GM21786 (cell line): ENCODE data around the gene PCNX2.

Experiments
- ATAC-seq: cut with Tn5 transposase; IDR thresholded peaks from one replicate; pipeline ENCODE4 v1.9.1; 2021; ENCODE audit not compliant: unreplicated experiment

The PCNX2 gene

GRCh38 chr1:232970508-232970907 lies 325.0 kb downstream of the PCNX2 start:
- ATAC-seq = no peak

- ATAC-seq = no peak
Measured at GRCh38 chr1:232969799-232970198, 325.7 kb downstream of the PCNX2 start.

GRCh38 chr1:232968965-232969364 lies 326.6 kb downstream of the PCNX2 start:
- ATAC-seq = peak; percentile 50

GRCh38 chr1:232968391-232968790 lies 327.1 kb downstream of the PCNX2 start:
- ATAC-seq = no peak

- ATAC-seq = no peak
Measured at GRCh38 chr1:232966663-232967062, 328.9 kb downstream of the PCNX2 start.

GRCh38 chr1:232965912-232966217 lies 329.7 kb downstream of the PCNX2 start:
- no peak for ATAC-seq

- ATAC-seq = peak; percentile 46
Measured at GRCh38 chr1:232965124-232965911, 330.2 kb downstream of the PCNX2 start.

GRCh38 chr1:232964601-232965000 lies 330.9 kb downstream of the PCNX2 start:
- no peak for ATAC-seq

GRCh38 chr1:232962761-232963745 lies 332.5 kb downstream of the PCNX2 start:
- ATAC-seq = no peak

- no peak for ATAC-seq
Measured at GRCh38 chr1:232958067-232958466, 337.5 kb downstream of the PCNX2 start.

GRCh38 chr1:232956081-232956480 lies 339.4 kb downstream of the PCNX2 start:
- ATAC-seq = no peak

- ATAC-seq = no peak
Measured at GRCh38 chr1:232954594-232955365, 340.7 kb downstream of the PCNX2 start.

GRCh38 chr1:232952514-232953499 lies 342.7 kb downstream of the PCNX2 start:
- ATAC-seq = peak; percentile 57

- ATAC-seq = no peak
Measured at GRCh38 chr1:232951605-232952004, 343.9 kb downstream of the PCNX2 start.

- peak; percentile 23 for ATAC-seq
Measured at GRCh38 chr1:232951180-232951579, 344.3 kb downstream of the PCNX2 start.

- peak; percentile 86 for ATAC-seq
Measured at GRCh38 chr1:232950197-232951176, 345.0 kb downstream of the PCNX2 start, which contains the start of gene NTPCR. Gene NTPCR (plus strand): TSS chr1:232950611. CDS start chr1:232950711, 100 bp downstream.

GRCh38 chr1:232949636-232950196 lies 345.8 kb downstream of the PCNX2 start:
- ATAC-seq = no peak

GRCh38 chr1:232944347-232944746 lies 351.2 kb downstream of the PCNX2 start:
- peak; percentile 19 for ATAC-seq
